Breast epithelium (tissue), 3 donors: Measurements from ENCODE around the gene REXO1.

Experiments
- POLR2A ChIP-seq: fragments of 450-650 bp; IDR thresholded peaks from one replicate; pipeline ENCODE4 v1.6.1; 2016; ENCODE audit warnings: antibody characterized with exemption, mild to moderate bottlenecking, moderate library complexity
- TF ChIP-seq, protein P1 (sequence below), 3 donors: fragments of 450-650 bp; IDR thresholded peaks; one replicate each; pipeline ENCODE4 v1.5.1; 2016 to 2017; ENCODE audit warnings: antibody characterized with exemption in 3 of 3, mild to moderate bottlenecking in 3 of 3, moderate library complexity in 3 of 3

DNA sequence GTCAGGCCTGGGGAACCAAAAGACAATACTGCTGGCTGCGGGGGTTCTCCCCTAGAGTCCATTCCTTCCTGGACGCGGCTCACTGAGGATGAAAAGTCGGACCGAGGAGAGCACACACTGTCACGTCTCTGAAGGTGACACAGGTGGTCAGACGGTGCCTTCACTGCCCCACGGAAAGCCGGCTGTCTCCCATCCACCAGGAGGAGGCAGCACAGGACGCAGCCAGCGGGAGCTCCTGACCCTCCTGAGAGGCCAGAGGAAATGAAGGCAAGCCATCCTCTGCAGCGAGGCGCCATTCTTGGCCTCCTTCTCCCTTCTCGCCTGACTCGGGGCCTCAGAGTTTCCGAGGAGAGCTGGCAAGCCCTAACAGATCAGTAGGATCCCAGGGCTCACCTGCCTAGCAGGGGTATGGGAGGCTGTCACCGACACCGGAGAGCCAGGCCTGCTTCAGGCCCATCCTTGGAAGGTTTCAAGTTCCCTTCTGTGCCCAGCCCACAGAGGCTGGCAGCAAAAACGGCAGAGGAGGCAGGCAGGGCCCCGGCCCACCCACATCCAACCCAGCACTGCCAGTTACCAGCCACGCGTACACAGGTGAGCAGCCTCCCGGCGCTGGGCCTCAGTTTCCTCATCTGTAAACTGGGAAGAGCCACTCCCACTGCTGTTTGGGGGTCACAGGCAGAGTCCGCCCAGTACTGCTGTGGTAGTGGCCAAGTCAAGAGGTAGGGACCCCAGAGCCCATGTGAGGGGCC lies 4.5 kb downstream of the REXO1 start:
- no peak for TF ChIP-seq POLR2A
- TF ChIP-seq, protein P1, sequence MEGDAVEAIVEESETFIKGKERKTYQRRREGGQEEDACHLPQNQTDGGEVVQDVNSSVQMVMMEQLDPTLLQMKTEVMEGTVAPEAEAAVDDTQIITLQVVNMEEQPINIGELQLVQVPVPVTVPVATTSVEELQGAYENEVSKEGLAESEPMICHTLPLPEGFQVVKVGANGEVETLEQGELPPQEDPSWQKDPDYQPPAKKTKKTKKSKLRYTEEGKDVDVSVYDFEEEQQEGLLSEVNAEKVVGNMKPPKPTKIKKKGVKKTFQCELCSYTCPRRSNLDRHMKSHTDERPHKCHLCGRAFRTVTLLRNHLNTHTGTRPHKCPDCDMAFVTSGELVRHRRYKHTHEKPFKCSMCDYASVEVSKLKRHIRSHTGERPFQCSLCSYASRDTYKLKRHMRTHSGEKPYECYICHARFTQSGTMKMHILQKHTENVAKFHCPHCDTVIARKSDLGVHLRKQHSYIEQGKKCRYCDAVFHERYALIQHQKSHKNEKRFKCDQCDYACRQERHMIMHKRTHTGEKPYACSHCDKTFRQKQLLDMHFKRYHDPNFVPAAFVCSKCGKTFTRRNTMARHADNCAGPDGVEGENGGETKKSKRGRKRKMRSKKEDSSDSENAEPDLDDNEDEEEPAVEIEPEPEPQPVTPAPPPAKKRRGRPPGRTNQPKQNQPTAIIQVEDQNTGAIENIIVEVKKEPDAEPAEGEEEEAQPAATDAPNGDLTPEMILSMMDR (IDR thresholded peaks at IDR 0.05): no peak
